HepG2 (cell line): ENCODE measurements around the gene ADCY7. TPM values are rescaled to one million over a fixed set of nuclear protein-coding genes. Genes with fewer than 3 reads are reported as not detected.
A peak's percentile ranks its signal among the peaks of the same experiment; 100 is the strongest.

ENCODE experiments used
- ATF6 ChIP-seq: sonication (generic); formaldehyde crosslinking; conservative IDR thresholded peaks from 2 replicates; pipeline ENCODE4 v1.4.0; 2020; ENCODE audit warnings: missing genetic modification reagents
- CREB3 ChIP-seq: sonication (generic); formaldehyde crosslinking; IDR thresholded peaks from 2 replicates; pipeline ENCODE4 v1.5.0; 2020; ENCODE audit warnings: missing genetic modification reagents
- ELF3 ChIP-seq: IDR thresholded peaks from 2 replicates; pipeline ENCODE4 v1.6.1; 2016; ENCODE audit warnings: missing genetic modification reagents, missing compliant biosample characterization
- KMT2A ChIP-seq: sonication (generic); formaldehyde crosslinking; IDR thresholded peaks from 2 replicates; pipeline ENCODE4 v1.4.0; 2020; ENCODE audit warnings: missing genetic modification reagents
- MAX ChIP-seq: IDR thresholded peaks from 2 replicates; pipeline ENCODE4 v1.6.1; 2012; ENCODE audit warnings: inconsistent platforms
- MED8 ChIP-seq: sonication (generic); formaldehyde crosslinking; IDR thresholded peaks from 2 replicates; pipeline ENCODE4 v1.8.1; 2023; ENCODE audit warnings: mild to moderate bottlenecking, missing genetic modification reagents; ENCODE audit not compliant: insufficient replicate concordance
- MTF2 ChIP-seq: sonication (generic); formaldehyde crosslinking; IDR thresholded peaks from 2 replicates; pipeline ENCODE4 v1.5.0; 2020; ENCODE audit warnings: missing genetic modification reagents, borderline replicate concordance
- RCOR2 ChIP-seq: IDR thresholded peaks from 2 replicates; pipeline ENCODE4 v1.6.1; 2016; ENCODE audit warnings: missing biosample characterization, missing genetic modification reagents
- ZBED4 ChIP-seq: sonication (generic); formaldehyde crosslinking; IDR thresholded peaks from 2 replicates; pipeline ENCODE4 v1.4.0; 2020; ENCODE audit warnings: missing genetic modification reagents, borderline replicate concordance
- ZNF138 ChIP-seq: sonication (generic); formaldehyde crosslinking; IDR thresholded peaks from 2 replicates; pipeline ENCODE4 v1.5.0; 2020; ENCODE audit warnings: mild to moderate bottlenecking, low read depth, missing genetic modification reagents
- ZNF331 ChIP-seq: sonication (generic); formaldehyde crosslinking; IDR thresholded peaks from 2 replicates; pipeline ENCODE4 v1.4.0; 2020; ENCODE audit warnings: missing genetic modification reagents
- ZNF34 ChIP-seq: sonication (generic); formaldehyde crosslinking; IDR thresholded peaks from 2 replicates; pipeline ENCODE4 v1.4.0; 2020; ENCODE audit warnings: mild to moderate bottlenecking, missing genetic modification reagents, borderline replicate concordance
- ZNF512B ChIP-seq: sonication (generic); formaldehyde crosslinking; IDR thresholded peaks from 2 replicates; pipeline ENCODE4 v1.5.1; 2020; ENCODE audit warnings: missing genetic modification reagents, mild to moderate bottlenecking, borderline replicate concordance
- ZNF605 ChIP-seq: sonication (generic); formaldehyde crosslinking; IDR thresholded peaks from 2 replicates; pipeline ENCODE4 v1.8.0; 2022; ENCODE audit warnings: mild to moderate bottlenecking, missing genetic modification reagents
- ZNF713 ChIP-seq: sonication (generic); formaldehyde crosslinking; IDR thresholded peaks from 2 replicates; pipeline ENCODE4 v1.4.0; 2020; ENCODE audit warnings: mild to moderate bottlenecking, missing genetic modification reagents
- ZNF777 ChIP-seq: sonication (generic); formaldehyde crosslinking; IDR thresholded peaks from 2 replicates; pipeline ENCODE4 v1.4.0; 2020; ENCODE audit warnings: missing genetic modification reagents
- polyA plus RNA-seq, 8 experiments: library from polyadenylated mRNA; depleted of rRNA in 3 of 8; stranded (reverse) in 7 of 8; unstranded in 1 of 8; fragments of >200 nt; fragmentation: Illumina TruSeq in 4 of 8; extraction: Trizol in 4 of 8; gene quantifications; 2 replicates each; pipeline versions ENCODE4 v1.2.1 to v1.2.3, GENCODE V29; 2011 to 2016; ENCODE audit warnings: low read depth in 4 of 8, missing spikeins in 1 of 8, mixed read lengths in 1 of 8; ENCODE audit not compliant: insufficient read depth in 1 of 8
- total RNA-seq, 5 experiments: library from RNA; depleted of rRNA; stranded (reverse); fragments of >200 nt; fragmentation: Illumina TruSeq; extraction: Trizol; gene quantifications; 2 replicates each; pipeline ENCODE4 v1.2.3, GENCODE V29; 2016; ENCODE audit warnings: low read depth in 1 of 5

The ADCY7 gene
- total and polyA plus RNA-seq, 2 of the 13 experiments (the other 11 are each of a cell fraction or from before 2014, with no cell fraction given), result 2.2 to 4.3 TPM

GRCh38 chr16:50309527-50310307 is 43.4 kb downstream of the ADCY7 start (continued):
- TF ChIP-seq ZNF512B (CRISPR knock-in tag) (no peak), ZNF138 (no peak), KMT2A (CRISPR knock-in tag) (0 out of 2 replicates have a peak, but pooled peaks have one; percentile 25), MTF2 (CRISPR knock-in tag) (no peak), ELF3 (no peak), ZNF331 (CRISPR knock-in tag) (peak; percentile 22; the same call in 1 of the 2 replicates), ZNF34 (CRISPR knock-in tag) (no peak), MED8 (no peak), CREB3 (CRISPR knock-in tag) (no peak), ZNF605 (CRISPR knock-in tag) (peak; percentile 46; the same call in 1 of the 2 replicates), ZNF777 (no peak), ZNF713 (CRISPR knock-in tag) (no peak), ZBED4 (0 out of 2 replicates have a peak, but pooled peaks have one; percentile 55), MAX (no peak; the same call in 1 of the 2 replicates), ATF6 (CRISPR knock-in tag) (no peak), RCOR2 (CRISPR knock-in tag) (no peak)
